HG03575 (cell line): ENCODE measurements around the gene CCL2.

Source experiments
- ATAC-seq: cut with Tn5 transposase; IDR thresholded peaks from one replicate; pipeline ENCODE4 v1.9.1; 2021; ENCODE audit not compliant: unreplicated experiment, insufficient number of reproducible peaks, low FRiP score; ENCODE audit errors: extremely low read depth

CCL2 gene

DNA sequence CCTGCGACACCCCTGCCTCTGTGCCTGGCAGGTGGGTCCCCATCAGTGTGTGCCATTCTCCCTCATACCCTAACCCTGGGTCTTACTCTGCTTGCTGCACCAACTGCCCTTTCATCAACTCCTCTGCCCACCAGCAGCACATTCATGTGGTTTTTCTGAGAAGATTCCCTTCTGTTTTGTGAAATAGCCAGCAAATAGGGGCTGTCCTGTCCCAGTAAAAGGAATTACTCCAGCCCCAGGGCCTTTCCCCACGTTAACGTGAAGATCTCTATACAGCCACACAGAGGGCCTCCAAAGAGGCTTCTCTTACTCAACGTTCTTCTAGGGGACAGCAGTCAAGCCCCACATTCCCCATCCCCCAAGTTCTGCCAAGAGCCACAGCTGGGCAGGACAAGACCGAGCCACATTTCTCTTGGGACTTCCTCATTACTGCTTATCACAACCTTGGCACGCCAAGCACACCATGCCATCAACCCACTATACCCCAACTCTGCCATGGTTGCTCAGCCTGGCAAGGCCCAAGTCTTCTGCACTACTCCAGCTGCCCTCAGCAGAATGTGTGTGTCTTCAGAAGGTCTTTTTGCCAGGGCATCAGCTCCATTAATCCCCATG lies 18.7 kb upstream of the CCL2 start:
- ATAC-seq: no peak

DNA sequence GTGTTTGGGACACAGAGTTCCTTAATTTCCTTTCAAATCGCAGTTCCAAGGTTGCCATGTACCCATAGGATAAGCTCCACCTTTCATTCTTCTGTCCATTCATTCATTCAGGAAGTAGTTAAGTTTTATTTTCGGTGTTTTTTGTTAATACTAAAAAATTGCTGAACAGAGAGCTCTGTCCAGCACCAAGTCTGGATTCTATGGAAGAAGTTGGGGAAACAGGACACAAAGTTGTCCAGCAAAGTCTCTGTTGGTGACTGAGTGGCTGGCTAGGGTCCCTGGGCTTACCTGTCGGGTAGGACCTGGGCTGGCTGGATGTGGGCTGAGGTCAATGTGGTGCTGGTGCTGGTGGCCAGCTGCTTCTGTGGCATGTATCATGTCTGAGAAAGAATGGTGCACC lies 17.6 kb upstream of the CCL2 start:
- no peak for ATAC-seq

DNA sequence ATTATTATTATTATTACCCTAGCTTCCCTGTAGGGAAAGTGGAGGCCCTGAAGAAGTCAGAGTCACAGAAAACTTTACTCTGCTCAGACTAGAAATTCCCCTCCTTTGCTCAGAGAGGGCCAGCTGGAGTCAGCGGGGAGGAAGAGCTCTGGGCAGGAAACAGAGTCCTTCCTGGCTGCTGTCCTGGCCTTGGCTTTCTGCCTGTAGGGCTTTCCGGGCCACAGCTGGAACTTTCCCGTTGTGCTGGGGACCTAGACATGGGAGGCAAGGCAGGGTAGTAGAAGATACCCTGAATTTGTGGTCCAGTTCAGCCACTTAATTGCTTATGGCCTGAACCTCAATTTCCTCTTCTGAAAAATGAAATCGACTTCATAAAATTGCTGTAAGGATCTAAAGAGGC lies 14.0 kb upstream of the CCL2 start:
- no peak for ATAC-seq

DNA sequence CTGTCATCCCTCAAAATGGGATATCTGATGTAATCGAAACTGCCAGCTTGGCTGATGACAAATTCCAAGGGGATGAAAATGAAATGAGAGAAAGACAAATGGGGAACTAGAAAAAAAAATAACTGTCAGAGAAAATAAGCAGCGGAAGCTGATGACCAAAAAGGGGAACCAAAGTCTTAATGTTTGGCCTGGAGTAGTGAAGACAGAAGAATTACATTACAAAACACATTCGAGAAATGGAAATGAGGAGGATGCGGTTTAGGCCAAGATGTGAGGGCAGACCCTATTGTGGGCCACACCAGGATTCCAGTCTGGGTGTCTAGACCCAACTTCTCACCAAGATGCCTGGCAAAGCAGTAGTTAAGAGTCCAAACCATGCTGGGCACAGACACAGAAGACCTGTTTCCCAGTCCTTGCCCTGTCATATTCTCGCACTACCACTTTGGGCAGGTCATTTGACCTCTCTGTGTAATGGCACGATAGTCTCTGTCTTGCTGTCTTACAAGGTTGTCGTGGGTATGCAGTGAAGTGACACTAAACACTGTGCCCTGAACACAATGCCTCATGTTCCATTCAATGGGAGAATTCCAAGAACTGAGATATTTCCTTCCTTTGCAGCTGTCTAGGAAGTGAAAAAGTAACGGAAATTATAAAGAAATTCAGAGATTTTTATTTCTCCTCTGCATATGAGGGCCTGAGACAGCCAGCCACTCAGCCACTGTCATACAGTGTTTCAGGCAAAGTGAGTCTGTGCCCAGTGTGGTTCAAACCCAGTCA lies 12.3 kb upstream of the CCL2 start:
- no peak for ATAC-seq

DNA sequence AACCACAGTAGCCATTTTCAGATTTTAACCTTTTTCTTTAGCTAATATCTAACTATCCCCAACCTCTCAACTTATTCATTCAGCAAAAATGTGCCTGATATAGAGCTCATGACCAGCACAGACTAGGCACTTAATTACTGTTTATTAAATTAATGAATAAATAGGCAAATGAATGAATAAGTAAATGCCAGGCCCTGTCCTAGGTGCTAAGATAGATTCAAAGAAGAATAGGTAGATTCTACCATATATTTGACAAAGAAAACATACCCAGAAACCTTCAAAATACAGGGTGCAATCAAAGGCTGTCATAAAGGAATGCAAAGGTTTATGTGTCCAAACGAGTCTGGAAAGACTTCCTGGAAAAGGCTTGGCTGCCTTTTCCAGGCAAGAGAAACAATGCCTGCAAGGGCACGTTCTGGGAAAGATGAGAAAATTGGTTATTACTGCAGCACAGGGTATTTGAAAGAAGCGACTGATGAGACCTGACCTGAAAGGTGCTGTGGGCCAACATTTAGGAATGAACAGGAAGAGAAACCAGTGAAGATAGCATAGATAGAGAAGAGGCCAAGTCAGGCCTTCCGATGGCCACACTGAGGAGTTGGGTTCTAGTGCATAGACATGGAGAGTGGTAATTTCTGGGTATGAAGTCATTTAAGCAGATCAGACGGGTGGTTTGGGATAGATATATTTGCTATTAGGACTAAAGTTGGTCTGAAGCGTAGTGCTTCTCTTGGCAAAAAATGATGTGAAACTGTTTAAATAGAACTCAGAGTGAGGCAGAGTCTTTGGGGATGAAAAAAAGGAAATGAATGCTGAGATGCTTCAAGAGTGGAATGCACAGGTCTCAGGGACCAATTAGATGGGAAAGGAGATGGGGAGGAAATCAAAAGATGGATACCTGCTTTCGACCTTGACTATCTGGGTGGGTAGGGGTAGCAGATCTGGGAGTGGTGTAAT lies 11.4 kb upstream of the CCL2 start:
- no peak for ATAC-seq

DNA sequence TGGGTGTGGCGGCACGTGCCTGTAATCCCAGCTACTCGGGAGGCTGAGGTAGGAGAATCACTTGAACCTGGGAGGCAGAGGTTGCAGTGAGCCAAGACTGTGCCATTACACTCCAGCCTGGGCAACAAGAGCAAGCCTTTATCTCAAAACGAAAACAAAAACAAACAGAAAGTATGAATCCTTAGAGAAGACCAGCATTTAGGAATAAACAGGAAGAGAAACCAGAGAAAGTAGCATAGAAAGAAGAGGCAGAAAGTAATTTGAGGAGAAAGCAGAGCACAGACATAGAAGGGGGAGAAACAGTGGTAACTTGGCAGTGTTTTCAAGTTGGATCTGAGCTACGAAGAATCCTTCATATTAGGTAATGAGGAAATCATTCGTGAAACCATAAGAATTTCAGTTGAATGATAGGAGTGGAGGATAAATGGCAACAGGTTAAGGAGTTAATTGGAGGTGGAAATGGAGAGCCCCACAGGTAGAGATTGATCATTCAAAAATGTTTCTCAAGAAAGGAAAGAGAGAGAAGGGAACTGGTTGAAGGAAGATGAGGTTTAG lies 9.7 kb upstream of the CCL2 start:
- no peak for ATAC-seq

DNA sequence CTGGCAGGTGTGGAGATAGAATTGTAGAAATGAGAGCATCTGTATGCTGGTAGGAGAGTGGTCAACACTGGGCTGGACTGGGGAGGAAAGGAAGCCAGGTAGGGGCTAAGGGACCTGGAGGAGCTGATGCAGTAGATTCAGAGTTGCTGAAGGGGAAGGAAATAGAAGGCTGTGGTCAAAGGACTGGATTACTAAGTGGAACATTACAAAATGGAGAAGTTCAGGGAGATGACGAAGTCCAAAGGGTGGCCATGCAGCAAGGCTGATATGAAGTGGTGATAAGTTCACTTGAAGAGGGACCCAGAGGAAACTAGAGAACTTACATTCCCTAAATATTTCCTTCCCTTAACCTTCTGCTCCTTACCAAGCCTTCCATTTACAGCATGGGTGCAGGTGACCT lies 8.6 kb upstream of the CCL2 start:
- no peak for ATAC-seq

DNA sequence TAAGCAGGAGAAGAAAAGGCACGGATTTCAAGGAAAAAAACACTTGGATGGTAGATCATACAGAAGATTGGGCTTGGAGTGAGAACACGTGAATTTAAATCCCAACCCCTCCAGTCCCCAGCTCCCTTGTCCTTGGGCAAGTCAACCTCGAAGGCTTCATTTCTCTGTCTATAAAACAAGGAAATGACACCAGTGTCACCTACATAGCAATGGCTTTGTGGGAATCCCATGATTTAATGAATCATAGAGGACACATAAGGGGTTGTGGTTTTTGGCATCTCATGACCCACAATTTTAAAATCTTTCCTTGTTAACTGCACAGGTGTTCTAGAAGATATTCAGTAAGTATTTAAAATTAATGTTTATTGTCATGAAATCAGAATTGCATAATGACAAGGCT lies 8.2 kb upstream of the CCL2 start:
- no peak for ATAC-seq

DNA sequence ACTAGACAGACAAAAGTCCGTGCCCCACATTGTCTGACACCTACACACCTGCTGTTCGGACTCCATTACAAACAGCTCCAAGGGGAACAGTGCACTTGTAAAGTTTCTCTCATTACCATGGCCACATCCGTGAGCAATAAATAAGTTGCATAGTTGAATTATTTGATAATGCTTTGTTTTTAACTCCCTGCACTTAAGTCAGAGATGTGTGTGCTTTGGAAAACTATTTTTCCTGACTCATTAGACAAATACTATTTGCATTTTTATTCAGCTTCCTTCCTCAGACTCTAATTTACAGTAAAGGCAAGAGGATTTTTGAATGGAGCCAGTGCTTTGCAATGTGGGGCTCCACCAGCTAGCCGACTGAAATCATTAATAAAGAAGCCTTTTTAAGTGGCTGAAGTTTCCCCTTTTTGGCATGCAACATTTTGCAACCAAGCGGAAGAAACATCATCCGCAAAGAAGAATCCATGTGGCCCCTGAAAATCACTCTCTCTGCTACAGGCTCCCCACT lies 6.5 kb upstream of the CCL2 start:
- ATAC-seq: no peak

DNA sequence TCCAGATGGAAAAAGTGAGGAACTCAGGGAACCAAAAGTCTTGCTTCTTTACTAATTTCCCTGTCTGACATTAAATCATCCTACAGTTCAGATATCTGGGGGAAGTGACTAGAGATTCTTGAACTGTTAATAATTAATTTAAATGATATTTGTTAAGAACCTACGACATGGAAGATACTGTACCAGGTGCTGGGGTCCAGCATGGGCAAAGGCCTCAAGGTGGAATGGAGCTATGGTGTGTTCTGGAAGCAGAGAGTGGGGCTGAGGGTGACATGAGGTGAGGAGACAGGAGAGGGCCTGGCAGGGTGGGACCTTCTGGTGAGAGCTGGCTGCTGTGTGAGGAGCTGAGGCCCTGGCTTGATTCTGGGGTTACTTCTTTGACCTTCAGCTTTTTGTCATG lies 6.0 kb upstream of the CCL2 start:
- ATAC-seq: no peak

DNA sequence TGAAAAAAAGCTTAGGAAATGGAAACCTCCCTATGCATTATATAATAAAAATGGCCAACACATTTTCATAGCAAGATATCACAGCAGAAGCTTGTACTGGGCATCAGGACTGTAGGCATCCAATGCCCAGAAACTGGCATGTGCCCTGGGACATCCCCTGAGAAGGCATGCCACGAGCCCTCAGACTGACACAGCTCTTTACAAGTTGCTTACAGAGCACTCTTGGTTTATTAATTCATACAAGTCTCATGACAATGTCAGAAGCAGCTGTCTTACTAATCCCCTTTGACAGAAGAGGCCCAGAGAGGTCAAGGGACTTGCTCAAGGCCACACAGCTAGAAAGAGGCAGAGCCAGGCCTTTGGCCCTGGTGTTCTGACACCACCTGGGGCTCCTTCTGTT lies 5.6 kb upstream of the CCL2 start:
- no peak for ATAC-seq

DNA sequence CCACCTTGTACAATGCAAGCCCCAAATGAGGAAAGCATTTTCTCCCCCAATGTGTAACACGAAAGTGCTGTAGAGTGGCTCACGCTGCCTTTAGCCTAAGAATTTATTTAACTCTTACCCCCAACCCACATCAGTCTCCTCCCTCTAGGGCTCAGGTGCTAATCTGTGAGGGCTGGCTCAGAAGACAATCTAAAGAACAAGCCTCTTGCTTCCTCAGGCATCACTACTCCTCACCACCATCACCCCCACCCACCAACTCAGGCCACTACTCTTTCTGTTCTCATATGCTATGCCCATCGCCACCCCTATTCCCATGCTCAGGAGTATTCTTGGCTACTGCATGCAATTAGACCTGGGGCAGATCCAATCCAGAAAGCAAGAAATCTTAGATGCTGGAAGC lies 3.9 kb upstream of the CCL2 start:
- no peak for ATAC-seq

DNA sequence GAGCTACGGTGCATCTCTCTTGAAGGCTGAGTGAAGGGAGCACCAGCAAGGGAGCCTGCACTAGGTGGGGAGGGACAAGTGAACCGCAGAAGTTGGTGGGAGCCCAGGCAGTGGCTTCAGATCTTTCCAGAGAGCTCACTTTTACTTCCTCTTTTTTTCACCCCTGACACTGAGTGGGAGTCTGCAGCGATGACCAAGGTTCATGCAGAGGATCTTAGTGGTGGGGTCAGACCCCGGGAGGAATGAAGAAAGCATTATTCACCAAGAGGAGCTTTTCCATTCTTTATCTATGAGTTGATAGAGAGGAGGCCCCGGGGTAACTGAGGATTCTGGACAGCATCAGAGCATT lies 3.0 kb upstream of the CCL2 start:
- ATAC-seq: no peak

DNA sequence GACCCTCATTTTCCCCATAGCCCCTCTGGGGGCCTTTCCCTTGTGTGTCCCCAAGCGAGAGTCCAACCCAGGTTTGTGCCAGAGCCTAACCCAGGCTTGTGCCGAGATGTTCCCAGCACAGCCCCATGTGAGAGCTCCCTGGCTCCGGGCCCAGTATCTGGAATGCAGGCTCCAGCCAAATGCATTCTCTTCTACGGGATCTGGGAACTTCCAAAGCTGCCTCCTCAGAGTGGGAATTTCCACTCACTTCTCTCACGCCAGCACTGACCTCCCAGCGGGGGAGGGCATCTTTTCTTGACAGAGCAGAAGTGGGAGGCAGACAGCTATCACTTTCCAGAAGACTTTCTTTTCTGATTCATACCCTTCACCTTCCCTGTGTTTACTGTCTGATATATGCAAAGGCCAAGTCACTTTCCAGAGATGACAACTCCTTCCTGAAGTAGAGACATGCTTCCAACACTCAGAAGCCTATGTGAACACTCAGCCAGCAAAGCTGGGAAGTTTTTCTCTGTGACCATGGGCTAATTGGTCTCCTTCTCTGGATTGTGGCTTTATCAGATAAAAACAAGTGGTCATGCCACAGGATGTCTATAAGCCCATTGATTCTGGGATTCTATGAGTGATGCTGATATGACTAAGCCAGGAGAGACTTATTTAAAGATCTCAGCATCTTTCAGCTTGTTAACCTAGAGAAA lies 2.5 kb upstream of the CCL2 start:
- no peak for ATAC-seq

DNA sequence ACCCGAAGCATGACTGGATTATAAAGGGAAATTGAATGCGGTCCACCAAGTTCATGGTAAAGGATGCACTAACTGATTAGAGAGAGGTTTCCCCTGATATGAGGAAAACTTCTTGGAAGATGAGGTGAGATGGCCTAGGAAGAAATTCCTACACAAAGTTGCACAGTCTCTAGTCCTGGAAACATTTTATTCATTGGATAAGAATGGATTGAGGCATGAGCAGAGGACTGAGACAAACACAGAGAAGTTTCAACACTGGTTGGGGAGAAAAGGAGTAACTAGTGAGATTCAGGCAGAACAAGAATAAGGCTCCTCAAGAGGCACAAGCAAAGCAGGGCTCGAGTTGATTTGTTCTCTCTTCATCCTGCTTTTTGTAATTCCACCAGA lies 2.0 kb upstream of the CCL2 start:
- no peak for ATAC-seq

DNA sequence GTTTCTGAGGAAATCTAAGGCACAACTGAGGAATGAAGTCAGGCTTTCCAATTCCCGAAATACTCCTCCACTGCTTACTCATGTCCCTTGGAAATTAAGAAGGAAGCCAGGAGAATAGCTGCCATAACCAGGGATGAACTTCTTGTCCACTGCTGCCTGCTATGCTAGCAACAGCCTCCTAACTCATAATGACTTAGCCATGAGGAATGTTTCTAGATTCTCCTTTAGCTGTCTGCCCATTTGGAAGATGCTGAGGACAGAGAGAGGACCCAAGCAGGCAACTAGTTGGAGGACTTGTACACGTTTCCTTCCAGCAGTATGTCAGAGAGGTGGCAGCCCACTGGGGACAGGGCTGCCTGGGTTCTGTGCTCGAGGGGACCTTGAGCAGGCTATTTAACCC lies 939 bp upstream of the CCL2 start:
- no peak for ATAC-seq

DNA sequence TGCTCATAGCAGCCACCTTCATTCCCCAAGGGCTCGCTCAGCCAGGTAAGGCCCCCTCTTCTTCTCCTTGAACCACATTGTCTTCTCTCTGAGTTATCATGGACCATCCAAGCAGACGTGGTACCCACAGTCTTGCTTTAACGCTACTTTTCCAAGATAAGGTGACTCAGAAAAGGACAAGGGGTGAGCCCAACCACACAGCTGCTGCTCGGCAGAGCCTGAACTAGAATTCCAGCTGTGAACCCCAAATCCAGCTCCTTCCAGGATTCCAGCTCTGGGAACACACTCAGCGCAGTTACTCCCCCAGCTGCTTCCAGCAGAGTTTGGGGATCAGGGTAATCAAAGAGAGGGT lies 272 bp downstream of the CCL2 start:
- no peak for ATAC-seq

DNA sequence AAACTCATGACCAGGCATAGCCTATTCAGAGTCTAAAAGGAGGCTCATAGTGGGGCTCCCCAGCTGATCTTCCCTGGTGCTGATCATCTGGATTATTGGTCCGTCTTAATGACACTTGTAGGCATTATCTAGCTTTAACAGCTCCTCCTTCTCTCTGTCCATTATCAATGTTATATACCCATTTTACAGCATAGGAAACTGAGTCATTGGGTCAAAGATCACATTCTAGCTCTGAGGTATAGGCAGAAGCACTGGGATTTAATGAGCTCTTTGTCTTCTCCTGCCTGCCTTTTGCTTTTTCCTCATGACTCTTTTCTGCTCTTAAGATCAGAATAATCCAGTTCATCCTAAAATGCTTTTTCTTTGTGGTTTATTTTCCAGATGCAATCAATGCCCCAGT lies 756 bp downstream of the CCL2 start:
- no peak for ATAC-seq

DNA sequence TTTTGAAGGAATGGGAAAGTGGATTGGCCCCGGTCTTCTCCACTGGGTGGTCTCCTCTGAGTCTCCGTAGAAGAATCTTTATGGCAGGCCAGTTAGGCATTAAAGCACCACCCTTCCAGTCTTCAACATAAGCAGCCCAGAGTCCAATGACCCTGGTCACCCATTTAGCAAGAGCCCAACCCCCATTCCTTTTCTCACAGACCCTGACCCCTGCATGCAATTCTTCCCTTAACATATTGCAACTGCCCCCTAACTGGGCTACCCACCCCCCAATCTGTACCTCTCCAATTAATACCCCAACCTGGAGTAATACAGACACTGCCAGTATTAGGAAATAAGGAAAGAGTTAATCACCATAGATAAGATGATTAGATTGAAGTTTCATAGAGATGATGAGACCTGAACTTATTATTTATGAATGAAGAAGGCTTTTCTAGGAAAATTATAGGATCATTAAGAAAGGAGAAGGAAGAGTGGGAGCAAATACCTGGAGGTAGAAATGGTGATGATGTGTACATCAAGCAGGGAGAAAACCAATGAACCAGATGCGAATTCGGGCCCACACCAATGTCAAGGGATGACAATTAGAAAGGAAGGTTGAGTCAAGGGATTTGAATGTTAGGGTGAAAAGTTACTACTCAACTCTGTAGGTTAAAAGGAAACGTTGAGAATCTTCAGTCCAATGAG lies 2.4 kb downstream of the CCL2 start:
- ATAC-seq: no peak
